Prostate gland (tissue), 2 donors: ENCODE measurements around the gene MSRB3.

ENCODE experiments used
- POLR2A ChIP-seq: fragments of 450-650 bp; IDR thresholded peaks from one replicate; pipeline ENCODE4 v1.6.1; 2016; ENCODE audit warnings: antibody characterized with exemption, mild to moderate bottlenecking
- TF ChIP-seq, protein P1 (sequence below), 4 experiments: fragments of 200-600 bp in 2 of 4; fragments of 450-650 bp in 2 of 4; sonication (generic) in 2 of 4; IDR thresholded peaks; 1 replicate in 3 of 4; 2 replicates in 1 of 4; pipeline ENCODE4 v1.5.1; 2016 to 2019; ENCODE audit warnings: antibody characterized with exemption in 4 of 4, mild to moderate bottlenecking in 2 of 4, moderate library complexity in 2 of 4

DNA sequence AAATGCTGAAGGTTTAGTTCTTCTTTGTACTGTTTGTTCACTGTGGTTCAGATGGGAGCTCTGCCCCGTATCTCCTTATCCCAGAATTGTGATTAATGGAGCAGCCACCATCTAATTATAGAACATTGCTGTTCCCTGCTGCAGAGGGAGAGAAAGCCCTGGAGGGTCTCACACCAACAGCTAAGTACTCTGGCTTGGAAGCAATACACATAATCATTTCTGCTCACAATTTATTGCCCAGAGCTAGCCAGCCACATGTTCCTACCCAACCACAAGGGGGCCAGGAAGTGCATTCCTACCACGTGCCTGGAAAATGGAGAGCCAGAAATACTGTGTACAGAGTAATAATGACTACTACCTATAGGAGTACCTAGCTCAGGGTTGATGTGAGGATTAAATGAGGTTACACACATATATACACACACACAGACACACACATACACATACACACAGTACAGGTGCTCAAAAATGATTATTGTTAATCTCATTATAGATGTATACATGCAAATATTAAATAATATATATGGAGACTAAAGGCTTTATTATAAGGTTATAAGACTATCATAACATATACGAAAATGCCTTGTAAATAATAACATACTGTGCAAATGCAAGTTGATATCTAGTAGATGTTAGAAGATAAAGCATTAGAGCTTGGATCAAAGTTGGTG, 22.3 kb downstream of the MSRB3 start:
- TF ChIP-seq, protein P1, sequence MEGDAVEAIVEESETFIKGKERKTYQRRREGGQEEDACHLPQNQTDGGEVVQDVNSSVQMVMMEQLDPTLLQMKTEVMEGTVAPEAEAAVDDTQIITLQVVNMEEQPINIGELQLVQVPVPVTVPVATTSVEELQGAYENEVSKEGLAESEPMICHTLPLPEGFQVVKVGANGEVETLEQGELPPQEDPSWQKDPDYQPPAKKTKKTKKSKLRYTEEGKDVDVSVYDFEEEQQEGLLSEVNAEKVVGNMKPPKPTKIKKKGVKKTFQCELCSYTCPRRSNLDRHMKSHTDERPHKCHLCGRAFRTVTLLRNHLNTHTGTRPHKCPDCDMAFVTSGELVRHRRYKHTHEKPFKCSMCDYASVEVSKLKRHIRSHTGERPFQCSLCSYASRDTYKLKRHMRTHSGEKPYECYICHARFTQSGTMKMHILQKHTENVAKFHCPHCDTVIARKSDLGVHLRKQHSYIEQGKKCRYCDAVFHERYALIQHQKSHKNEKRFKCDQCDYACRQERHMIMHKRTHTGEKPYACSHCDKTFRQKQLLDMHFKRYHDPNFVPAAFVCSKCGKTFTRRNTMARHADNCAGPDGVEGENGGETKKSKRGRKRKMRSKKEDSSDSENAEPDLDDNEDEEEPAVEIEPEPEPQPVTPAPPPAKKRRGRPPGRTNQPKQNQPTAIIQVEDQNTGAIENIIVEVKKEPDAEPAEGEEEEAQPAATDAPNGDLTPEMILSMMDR (IDR thresholded peaks at IDR 0.05): no peak
- TF ChIP-seq POLR2A: no peak
